ENCODE measurements around the gene RBL1.
A peak's percentile ranks its signal among the peaks of the same experiment; 100 is the strongest.
"Not testable (repeated sequence)": the region's sequence is repeated elsewhere in the genome, so short reads cannot be mapped to it uniquely, and the experiment has no call there.

RBL1 gene, protein sequence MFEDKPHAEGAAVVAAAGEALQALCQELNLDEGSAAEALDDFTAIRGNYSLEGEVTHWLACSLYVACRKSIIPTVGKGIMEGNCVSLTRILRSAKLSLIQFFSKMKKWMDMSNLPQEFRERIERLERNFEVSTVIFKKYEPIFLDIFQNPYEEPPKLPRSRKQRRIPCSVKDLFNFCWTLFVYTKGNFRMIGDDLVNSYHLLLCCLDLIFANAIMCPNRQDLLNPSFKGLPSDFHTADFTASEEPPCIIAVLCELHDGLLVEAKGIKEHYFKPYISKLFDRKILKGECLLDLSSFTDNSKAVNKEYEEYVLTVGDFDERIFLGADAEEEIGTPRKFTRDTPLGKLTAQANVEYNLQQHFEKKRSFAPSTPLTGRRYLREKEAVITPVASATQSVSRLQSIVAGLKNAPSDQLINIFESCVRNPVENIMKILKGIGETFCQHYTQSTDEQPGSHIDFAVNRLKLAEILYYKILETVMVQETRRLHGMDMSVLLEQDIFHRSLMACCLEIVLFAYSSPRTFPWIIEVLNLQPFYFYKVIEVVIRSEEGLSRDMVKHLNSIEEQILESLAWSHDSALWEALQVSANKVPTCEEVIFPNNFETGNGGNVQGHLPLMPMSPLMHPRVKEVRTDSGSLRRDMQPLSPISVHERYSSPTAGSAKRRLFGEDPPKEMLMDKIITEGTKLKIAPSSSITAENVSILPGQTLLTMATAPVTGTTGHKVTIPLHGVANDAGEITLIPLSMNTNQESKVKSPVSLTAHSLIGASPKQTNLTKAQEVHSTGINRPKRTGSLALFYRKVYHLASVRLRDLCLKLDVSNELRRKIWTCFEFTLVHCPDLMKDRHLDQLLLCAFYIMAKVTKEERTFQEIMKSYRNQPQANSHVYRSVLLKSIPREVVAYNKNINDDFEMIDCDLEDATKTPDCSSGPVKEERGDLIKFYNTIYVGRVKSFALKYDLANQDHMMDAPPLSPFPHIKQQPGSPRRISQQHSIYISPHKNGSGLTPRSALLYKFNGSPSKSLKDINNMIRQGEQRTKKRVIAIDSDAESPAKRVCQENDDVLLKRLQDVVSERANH

DNA sequence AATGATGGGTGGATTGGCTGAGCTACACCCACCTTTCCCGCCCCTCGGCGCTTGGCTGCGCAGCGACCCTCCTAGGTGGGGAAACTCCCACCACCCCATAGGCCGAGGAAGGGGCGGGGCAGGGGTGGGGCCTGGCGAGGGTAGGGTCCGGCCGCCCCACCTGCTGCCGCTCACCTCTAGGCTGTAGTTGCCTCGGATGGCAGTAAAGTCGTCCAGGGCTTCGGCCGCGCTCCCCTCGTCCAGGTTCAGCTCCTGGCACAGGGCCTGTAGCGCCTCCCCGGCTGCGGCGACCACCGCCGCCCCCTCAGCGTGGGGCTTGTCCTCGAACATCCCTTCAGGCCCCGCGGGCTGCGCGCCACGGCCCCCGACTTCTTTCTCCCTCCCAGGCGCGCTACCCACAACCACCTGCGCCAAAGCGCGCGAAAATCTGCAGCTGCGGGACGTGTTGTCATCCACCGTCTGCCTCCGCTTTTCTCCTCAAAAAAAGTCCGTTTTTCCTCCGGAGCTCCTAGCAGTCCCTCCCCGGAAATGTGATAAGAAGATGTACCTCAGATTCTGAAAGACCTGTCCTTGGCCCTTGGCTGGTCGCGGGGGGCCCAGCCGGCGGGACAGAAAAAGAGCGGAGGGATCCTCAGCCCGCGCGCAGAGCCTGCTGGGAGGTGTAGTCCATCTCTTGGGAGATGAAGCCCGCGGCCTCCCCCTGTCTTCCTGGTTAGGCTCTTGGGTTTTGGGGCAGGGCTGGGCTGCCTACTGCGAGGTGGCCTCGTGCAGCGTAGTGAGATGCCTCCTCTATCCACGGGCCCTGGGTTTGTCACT lies at the start of gene RBL1:
Gene RBL1, minus strand, starts transcription at position 399 of the 816 bp plus-strand sequence. Its CDS starts 69 bp downstream, at position 330.
- DNase-seq = peak; percentile 77 to 79

DNA sequence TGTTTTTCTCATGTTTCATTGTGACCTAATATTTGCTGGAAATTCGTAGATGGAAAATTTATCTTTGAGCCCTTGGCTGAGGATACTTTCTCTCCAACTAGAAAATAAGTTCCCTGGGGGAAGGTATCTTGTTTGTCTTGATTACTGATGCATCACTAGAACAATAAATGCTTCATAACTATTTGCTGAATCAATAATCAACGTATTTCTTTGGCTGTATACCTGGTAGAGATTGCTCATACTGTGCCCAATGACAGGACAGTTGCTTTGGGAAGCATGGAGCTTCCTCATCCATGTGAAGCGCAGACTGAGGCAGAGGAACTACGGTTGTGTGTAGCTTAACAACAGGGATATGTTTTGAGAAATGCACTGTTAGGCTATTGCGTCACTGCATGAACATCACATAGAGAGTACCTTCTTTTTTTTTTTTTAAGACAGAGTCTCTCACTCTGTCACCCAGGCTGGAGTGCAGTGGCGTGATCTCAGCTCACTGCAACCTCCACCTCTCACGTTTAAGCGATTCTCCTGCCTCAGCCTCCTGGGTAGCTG lies 49.1 kb upstream of the RBL1 start:
- no peak for DNase-seq

DNA sequence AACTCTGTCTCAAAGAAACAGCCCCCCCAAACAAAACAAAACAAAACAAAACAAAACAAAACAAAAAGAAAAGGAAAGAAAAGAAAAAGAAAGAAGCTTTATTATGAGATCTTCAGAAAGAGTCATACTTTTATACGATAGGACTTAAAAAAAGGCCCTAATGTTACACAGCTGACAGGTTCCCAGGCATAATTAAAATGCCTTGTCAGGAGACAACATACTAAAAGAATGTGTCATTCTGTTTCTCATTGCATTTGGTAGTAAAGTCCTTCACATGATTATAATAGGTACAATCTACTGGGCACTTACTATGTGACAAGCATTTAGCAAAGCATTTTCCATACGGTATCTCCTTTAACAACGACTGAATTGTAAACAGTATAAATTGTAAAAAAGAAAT lies 46.9 kb upstream of the RBL1 start:
- no peak for DNase-seq

DNA sequence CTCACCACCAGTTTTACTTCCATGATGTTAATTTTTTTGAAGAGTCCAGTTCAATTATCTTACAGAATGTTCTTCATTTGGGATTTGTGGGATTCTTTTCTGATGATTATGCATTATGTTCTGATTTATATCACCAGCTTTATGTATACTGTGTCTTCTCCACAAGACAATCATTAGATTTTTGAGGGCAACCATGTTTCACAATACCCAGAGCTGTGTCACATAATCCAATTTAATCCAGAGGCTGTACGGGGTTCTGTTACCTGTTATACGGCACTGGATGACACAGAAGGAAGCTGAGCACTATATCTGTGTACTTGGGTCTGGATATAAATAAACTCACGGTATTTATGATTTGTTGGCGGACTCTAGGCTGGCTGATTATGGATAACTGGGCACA lies 41.8 kb upstream of the RBL1 start:
- DNase-seq = no peak

DNA sequence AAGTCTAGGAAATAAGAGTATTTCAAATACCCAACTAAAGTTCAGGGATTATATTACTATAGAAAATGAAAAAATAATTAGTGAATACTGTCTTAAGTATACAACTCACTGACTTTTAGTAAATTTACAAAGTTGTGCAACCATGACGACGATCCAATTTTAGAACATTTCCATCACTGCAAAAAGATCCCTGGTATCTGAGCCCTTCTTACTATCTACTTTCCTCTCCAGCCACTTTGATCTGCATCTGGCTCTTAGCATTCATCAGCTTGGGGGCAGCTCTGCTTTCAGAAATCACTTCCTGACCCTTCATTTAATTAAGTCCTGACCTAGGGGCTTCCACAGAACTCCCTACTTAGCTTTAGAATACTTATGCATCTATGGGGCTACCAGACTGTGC lies 38.2 kb upstream of the RBL1 start:
- no peak for DNase-seq

DNA sequence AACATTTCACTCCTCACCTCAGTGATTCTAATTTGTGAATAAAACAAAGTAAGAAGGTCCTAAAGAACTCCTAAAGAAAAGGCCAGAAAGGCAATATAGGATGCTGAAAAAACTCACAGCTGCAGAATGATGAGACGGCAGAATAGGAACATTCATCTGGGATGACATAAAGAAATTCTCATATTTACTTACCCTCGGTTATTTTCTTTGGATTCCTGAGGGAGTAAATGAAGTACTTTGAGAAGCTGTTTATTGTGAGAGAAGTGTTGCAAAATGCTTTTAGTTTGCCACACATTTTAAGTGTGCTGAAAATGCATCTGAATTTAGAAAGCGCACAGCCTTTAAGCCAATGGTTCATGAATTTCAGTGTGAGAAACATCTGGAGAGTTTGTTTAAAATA lies 35.7 kb upstream of the RBL1 start:
- DNase-seq = no peak

DNA sequence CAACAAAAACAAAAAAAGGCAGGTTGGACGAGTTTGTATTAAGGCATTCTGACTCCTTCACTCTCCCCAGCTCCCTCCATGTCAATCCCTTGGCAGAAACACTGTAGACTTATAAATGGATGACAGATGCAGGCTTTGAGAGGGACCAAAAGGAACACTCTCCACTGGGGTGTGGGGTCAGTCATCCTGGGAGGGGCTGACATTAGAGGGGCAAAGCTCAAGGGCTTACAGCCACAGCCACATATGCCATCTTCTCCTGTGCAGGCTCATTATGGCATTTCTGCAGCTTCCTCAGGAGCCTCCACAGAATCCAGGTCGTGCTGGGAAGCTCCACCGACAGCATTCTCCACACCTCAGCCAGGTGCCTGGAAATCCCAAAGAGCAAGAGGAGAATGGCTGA lies 33.0 kb upstream of the RBL1 start:
- DNase-seq = no peak

DNA sequence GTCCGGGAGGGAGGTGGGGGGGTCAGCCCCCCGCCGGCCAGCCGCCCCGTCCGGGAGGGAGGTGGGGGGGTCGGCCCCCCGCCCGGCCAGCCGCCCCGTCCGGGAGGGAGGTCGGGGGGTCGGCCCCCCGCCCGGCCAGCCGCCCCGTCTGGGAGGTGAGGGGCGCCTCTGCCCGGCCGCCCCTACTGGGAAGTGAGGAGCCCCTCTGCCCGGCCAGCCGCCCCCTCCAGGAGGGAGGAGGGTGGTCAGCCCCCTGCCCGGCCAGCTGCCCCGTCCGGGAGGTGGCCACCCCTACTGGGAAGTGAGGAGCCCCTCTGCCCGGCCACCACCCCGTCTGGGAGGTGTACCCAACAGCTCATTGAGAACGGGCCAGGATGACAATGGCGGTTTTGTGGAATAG lies 30.5 kb upstream of the RBL1 start:
- not testable (repeated sequence) for DNase-seq

DNA sequence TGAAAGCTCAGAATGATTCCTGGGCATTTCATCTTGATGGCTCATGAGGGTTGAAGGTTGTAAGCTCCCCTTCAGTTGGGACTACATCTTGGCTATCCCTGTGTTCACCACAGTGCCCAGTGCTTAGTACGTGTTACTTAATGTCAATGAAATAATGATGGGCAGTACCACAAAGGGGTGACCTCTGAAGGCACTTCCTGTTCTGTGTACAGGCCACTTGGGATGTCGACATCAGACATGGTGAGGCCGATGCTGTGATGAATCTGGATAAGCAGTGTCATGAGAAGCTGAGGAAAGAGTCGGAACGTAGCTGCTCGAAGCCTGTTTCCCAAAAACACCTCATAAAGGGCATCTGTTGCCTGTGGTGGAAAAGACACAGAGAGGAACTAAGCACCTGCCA lies 27.6 kb upstream of the RBL1 start:
- no peak for DNase-seq

DNA sequence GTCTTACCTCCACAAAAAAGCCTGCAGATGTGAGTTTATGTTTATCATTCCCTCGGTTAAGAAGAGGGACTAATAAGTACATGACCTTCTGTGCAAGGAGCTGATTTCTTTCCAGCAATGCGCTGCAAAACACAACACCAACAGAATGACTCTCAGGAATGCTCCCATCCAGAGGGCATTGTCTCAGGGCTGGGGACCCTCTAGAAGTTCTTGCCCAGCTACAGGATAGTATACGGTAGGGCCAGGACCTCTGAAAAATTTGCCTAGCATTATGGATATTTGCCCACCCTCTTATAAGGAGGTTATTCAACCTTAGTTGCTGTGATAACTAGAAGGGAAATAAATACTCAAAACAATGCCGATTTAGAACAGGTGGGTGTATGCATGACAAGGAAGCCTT lies 24.7 kb upstream of the RBL1 start:
- DNase-seq = no peak

DNA sequence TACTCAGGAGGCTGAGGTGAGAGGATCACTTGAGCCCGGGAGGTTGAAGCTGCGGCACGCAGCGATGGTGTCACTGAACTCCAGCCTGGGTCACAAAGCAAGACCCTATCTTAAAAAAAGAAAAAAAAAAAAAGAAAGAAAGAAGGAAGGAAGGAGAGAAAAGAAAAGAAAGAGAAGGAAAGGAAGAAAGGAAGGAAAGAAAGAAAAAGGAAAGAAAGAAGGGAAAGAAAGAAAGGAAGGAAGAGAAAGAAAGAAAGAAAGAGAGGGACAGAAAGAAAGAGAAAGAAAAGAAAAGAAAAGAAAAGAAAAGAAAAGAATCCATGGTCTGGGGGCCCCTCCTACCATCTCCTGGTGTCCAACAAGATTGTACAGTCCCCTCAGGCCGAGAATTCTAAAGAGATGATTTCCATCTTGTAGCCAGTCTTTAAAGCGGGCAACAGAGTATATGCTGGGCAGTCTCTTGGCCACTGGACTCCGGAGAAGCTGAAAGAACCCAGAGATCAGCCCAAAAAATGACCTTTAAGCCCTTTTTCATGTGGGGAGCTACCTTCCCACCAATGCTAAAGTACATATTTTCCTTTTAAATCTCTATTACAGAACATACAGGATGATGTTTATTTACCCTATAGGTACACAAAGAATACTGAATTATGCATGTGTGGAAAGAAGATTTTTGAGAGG lies 23.7 kb upstream of the RBL1 start:
- no peak for DNase-seq

DNA sequence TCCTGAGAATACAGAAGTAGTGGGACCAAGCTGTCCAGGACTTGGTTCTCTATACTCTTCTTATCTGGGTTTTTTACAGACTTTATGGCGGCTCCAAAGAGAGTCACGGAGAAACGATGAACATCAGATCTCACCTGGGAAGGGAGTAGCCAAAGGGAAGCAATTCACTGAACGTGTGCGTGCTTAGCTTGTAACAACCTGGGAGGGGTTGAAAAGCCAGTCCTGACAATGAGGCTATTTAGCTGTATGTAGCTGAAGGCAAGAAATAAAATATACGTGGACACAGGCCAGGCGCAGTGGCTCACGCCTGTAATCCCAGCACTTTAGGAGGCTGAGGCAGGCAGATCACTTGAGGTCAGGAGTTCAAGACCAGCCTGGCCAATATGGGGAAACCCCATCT lies 18.2 kb upstream of the RBL1 start:
- DNase-seq = no peak

DNA sequence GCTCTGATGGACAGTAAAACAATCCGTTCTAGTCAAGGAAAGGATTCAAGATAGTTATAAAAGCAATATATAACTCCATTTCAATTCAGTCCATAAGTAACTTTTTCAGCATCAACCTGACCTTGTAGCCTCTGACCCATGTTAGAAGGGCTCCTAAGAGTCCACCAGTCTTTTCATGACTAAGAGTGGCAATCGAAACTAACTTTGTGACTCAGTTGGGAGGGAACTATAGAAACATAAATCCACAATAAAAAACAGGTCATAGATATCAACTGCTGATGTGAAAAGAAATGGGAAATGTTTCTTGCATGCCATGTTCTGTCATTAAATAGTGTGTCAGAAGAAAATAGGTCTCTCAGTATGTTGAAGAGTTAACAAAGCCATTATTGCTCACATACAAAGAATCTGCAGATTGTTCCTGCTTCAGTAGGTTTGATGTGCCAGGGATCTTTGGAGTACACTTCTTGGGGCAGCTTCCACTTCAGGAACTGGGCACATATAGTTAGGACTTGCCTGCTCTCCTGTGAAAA lies 16.2 kb upstream of the RBL1 start:
- DNase-seq = no peak

DNA sequence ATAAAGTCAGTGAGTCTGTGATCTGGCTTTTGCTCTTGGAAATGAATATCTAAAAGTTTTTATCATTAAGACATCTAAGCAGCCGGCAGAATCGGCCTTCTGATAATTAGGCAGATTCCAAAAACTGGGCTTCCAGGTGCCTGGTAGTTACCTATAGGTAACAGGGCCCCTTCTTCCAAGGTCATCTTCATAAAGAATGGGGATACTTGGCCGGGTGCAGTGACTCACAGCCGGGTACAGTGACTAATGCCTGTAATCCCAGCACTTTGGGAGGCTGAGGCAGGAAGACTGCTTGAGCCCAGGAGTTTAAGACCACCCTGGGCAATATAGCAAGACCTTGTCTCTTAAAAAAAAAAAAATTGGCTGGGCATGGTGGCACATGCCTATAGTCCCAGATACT lies 12.9 kb upstream of the RBL1 start:
- DNase-seq = no peak

DNA sequence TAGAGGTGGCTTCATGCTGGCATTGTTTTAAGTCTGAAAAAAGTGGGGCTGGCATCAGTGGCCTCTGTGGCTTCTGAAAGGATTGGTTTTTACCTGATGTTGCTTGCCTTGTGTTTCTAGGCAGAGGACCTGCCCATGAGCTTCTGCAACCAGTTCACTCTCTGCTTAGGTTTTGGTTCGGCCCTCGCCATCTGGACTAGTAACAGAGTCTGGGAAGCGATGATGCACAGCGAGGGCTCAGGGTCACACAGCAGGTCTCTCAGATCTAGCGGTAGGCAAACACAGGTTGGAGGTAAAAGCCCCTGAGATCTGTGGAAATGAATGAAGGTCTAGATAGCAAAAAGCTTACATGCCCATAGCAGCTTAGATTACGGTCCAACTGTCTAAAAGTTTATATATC lies 6.8 kb upstream of the RBL1 start:
- DNase-seq = no peak

DNA sequence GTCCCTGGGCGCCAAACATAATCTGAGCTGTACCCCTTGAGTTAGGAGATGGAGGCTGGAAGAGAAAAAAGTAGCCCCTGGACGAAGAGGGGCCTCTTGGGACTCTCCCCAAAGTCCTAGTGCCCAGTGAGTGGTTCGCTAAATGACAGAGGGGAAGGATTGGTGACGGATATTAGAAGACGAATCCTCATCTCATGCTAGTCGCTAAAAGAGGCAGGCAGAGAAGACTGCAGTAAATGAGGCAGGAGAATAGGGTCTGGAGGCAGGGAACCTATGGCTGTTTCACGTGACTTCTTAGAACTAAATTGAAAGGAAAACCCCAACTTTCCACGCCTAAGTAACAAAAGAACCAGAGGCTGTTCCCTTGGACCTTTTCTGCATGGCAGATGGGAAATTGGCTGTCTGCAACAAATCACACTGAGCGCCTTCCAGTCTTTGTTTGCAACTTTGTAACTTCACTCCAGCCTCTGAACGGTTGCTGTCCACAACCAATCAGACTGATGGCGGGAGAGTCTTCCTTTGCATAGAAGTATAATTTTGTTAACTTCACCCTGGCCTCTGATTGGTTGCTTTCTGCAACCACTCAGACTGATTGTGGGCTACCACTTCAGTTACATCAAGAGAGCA lies 731 bp upstream of the RBL1 start:
- no peak for DNase-seq

DNA sequence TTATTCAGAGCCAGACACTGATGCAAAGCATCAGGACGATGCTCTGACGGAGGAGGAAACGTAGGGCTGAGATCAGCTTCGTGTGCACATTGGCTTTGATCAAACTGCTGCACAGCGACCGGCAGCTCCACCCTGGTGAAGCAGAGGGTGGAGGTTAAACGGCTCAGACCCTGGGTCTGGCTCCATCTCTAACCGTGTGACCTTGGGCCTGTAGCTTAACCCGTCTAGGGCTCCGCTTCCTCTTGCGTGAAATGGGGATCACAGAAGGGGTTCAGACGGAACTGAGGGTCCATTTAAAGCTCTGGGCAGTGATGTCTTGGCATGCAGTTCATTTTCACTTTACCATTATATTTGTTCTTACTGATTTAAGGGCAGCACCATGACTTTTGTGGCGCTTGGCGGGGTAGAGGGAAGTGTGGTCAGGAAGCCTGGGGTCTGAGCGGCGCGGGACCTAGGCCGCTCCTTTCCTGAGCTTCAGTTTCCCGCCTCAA lies 644 bp downstream of the RBL1 start:
- peak; percentile 23 to 24 for DNase-seq

DNA sequence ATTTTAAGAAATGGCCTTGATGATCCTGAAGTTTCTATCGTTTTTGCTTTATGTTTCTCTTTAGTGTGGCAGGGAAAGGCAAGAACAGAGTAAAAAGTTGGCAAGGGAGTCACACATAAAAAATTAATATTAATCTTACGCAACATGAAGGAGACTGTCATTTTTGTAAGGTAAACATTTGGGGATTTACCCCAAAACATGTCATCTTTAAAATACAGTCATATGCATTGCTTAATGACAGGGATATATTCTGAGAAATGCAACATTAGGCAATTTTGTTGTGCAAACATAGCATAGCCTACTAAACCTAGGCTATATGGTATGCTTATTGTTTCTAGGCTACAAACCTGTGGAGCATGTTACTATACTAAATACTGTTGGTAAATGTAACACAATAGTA lies 5.4 kb downstream of the RBL1 start:
- no peak for DNase-seq

DNA sequence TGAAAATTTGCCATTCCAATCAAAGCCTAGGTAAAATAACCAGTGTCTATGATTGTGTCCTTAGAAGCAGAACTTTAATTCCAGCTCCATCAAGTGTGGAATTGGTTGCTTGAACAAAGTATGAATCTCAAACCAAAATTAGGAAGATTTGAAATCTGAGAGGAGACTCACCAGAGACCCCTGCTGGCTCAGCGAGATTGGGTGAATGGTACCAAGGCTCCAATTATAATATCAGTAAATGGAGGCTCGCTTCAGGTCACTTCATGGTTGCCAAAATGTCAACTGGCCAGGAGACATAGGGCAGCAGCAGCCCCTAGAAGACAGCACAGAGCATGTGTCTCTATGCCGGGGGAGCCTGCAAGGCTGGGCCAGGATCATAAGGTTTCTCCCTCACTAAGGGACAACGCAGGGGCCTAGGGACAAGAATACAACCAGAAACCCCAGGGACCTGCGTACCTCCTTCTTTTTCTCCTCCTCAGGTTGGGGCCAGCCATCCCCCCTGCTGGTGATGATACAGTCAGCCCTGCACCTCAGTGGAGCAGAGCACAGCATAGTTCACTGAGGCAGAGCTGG lies 14.0 kb downstream of the RBL1 start:
- DNase-seq = no peak

DNA sequence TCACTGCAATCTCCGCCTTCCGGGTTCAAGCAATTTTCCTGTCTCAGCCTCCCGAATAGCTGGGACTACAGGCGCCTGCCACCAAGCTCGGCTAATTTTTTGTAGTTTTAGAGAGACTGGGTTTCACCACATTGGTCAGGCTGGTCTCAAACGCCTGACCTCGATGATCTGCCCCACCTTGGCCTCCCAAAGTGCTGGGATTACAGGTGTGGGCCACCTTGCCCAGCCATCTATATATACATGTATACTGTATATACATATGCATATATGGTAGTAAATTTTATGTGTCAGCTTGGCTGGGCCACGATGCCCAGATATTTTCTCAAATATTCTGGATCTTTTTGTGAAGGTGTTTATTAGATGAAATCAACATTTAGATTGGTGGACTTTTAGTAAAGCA lies 18.8 kb downstream of the RBL1 start:
- no peak for DNase-seq

Measured in bone marrow (tissue), 2 donors.